ENCODE measurements around the gene PDPR. TPM values are rescaled to one million over a fixed set of nuclear protein-coding genes. Genes with fewer than 3 reads are reported as not detected.
"Not testable (repeated sequence)": the region's sequence is repeated elsewhere in the genome, so short reads cannot be mapped to it uniquely, and the experiment has no call there.

PDPR gene
- total and polyA plus RNA-seq, 4 donors = 2.2 to 13.5 (median 6.5) TPM

DNA sequence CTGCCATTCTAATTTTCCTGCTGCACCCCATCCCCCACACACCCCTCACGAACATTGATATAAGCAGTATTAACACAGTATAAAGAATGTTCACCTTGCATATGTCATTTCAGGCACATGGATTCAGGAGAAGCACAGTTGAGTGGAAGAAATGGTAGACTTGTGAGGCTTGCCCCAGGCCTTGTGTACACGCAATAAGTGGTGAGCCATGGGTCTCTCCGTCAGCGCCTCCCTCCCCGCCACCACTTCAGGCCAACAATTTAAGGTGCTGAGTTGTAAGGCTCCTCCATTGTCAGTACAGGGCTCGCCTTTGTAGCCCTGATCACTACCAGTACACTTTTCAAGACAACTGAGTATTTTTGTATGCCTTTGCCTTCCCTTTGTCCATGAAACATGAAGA, 47.2 kb downstream of the PDPR start (continued):
- no peak for TF ChIP-seq NR2F2 (IDR thresholded peaks at IDR 0.05)
- no peak for TF ChIP-seq YY1 (IDR thresholded peaks at IDR 0.05)
- TF ChIP-seq, protein P1, sequence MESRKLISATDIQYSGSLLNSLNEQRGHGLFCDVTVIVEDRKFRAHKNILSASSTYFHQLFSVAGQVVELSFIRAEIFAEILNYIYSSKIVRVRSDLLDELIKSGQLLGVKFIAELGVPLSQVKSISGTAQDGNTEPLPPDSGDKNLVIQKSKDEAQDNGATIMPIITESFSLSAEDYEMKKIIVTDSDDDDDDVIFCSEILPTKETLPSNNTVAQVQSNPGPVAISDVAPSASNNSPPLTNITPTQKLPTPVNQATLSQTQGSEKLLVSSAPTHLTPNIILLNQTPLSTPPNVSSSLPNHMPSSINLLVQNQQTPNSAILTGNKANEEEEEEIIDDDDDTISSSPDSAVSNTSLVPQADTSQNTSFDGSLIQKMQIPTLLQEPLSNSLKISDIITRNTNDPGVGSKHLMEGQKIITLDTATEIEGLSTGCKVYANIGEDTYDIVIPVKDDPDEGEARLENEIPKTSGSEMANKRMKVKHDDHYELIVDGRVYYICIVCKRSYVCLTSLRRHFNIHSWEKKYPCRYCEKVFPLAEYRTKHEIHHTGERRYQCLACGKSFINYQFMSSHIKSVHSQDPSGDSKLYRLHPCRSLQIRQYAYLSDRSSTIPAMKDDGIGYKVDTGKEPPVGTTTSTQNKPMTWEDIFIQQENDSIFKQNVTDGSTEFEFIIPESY (IDR thresholded peaks at IDR 0.05) = no peak
- no peak for TF ChIP-seq TAF1 (conservative IDR thresholded peaks at IDR 0.05)
- no peak for TF ChIP-seq FOXA2 (IDR thresholded peaks at IDR 0.05)
- TF ChIP-seq FOXA1 (IDR thresholded peaks at IDR 0.05) = no peak
- TF ChIP-seq GABPA (IDR thresholded peaks at IDR 0.05 in 1 of 2, conservative IDR thresholded peaks at IDR 0.05 in 1 of 2) = no peak
- TF ChIP-seq, protein P2, sequence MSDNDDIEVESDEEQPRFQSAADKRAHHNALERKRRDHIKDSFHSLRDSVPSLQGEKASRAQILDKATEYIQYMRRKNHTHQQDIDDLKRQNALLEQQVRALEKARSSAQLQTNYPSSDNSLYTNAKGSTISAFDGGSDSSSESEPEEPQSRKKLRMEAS (IDR thresholded peaks at IDR 0.05) = no peak

DNA sequence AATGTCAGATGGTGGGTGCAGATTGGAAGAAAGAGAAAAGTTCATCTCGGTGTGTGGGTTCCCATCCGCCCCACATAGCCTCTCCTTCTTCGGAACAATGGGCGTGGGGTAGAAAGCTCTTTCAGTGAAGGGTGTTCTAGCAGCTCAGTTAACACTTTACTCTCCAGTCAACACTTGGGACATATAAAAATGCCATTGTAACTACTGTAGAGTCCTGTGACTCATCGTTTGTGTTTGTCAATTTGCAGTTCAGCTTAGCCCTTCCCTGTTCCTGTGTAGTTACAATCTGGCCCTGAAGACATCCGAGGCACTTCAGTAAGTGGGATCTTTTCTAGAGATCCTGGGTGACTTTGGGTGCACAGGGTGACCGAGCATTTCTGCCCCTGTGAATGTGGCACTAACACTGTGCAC, 47.9 kb downstream of the PDPR start:
- Histone ChIP-seq H3K36me3 (ENCODE audit: control insufficient read depth in 4 of 4, insufficient read depth in 3 of 4, low read depth in 1 of 4, low read length in 3 of 4) (peaks cover 8 to 58% (median 38%) of the 10 kb centered on the region in 4 donors), H3K27ac (ENCODE audit: low read depth in 1 of 2, low read length in 2 of 2) (no peak overlapping the region), H3K27me3 (ENCODE audit: control insufficient read depth in 4 of 4, insufficient read depth in 4 of 4, low read length in 3 of 4) (no peaks in the 10 kb centered on the region), H3K9me3 (ENCODE audit: control insufficient read depth in 4 of 4, low read length in 3 of 4) (no peaks in the 10 kb centered on the region), H3K4me3 (ENCODE audit: low read depth in 1 of 3, low read length in 3 of 3) (no peak overlapping the region), H3K4me1 (ENCODE audit: control insufficient read depth in 4 of 4, insufficient read depth in 4 of 4, low read length in 3 of 4) (peaks cover 0 to 8% (median 6%) of the 10 kb centered on the region in 4 donors), H3K9ac (ENCODE audit: low read depth in 1 of 2, low read length in 2 of 2) (no peak overlapping the region)
- TF ChIP-seq RAD21 (IDR thresholded peaks at IDR 0.05) (no peak), SP1 (IDR thresholded peaks at IDR 0.05) (no peak)
- TF ChIP-seq, protein P2 (IDR thresholded peaks at IDR 0.05) = no peak
- TF ChIP-seq, protein P3, sequence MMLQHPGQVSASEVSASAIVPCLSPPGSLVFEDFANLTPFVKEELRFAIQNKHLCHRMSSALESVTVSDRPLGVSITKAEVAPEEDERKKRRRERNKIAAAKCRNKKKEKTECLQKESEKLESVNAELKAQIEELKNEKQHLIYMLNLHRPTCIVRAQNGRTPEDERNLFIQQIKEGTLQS (IDR thresholded peaks at IDR 0.05) = no peak
- WGBS = 76% methylated on average over 7 of the region's 7 CpGs
- DNase-seq (ENCODE audit: low spot score) = no peak

DNA sequence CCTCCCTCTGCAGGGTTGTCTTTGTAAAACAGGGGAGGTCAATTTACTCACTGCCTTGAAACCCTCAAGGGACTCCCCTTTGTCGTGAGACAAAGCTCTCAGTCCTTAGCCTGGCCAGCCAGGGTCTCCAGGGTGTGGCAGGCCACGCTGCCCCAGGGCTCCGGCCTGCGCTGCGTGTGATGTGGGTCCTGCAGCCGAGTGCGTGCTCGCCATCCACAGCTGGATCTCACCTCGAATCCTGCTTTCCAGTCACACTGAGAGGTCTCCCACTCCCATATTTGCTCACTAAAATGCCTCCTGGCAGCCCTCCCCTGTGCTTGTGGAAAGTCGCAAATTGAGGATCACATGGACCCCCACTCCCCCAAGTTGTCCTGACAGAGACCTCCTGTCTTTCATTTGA, 49.5 kb downstream of the PDPR start:
- WGBS = 93% methylated on average over 10 of the region's 10 CpGs
- DNase-seq (ENCODE audit: low spot score) = no peak

DNA sequence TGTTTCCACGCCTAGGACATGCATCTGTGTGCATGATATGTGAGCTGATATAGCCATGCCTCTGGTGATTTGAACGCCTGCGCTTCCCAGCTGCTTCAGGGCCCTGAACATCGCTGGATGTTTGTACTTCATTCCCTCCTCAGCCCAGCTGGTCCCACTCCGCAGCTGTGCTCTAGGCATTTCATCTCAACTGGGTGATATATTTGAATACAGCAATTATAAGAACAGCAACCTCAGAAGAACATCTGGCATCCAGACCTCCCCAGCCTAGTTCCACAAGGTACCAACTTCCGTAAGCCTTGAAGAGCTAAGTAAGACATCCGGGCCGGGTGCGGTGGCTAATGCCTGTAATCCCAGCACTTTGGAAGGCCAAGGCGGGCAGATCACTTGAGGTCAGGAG, 52.6 kb downstream of the PDPR start:
- DNase-seq (ENCODE audit: low spot score); H3K27me3 ChIP-seq (ENCODE audit: control insufficient read depth in 4 of 4, insufficient read depth in 4 of 4, low read length in 3 of 4): not testable (repeated sequence)

More for the DNA sequence above, 49.5 kb downstream of the PDPR start:
- no peaks in the 10 kb centered on the region for H3K4me1 ChIP-seq (ENCODE audit: control insufficient read depth in 4 of 4, insufficient read depth in 4 of 4, low read length in 3 of 4)
- H3K36me3 ChIP-seq (ENCODE audit: control insufficient read depth in 4 of 4, insufficient read depth in 3 of 4, low read depth in 1 of 4, low read length in 3 of 4) = peaks cover 8 to 43% (median 28%) of the 10 kb centered on the region in 4 donors
- no peak overlapping the region for H3K27ac ChIP-seq (ENCODE audit: low read depth in 1 of 2, low read length in 2 of 2)
- TF ChIP-seq EGR1 (IDR thresholded peaks at IDR 0.05; ENCODE audit: low read depth in 2 of 2) = no peak
- TF ChIP-seq YY1 (IDR thresholded peaks at IDR 0.05) = no peak
- TF ChIP-seq, protein P3 (IDR thresholded peaks at IDR 0.05) = no peak
- no peak for TF ChIP-seq HNF4G (IDR thresholded peaks at IDR 0.05)
- TF ChIP-seq HNF4A (conservative IDR thresholded peaks at IDR 0.05) = no peak
- TF ChIP-seq, protein P1 (IDR thresholded peaks at IDR 0.05) = no peak
- H3K9ac ChIP-seq (ENCODE audit: low read depth in 1 of 2, low read length in 2 of 2) = no peak overlapping the region
- no peaks in the 10 kb centered on the region for H3K9me3 ChIP-seq (ENCODE audit: control insufficient read depth in 4 of 4, low read length in 3 of 4)
- H3K4me3 ChIP-seq (ENCODE audit: low read depth in 1 of 3, low read length in 3 of 3) = no peak overlapping the region
- H3K27me3 ChIP-seq (ENCODE audit: control insufficient read depth in 4 of 4, insufficient read depth in 4 of 4, low read length in 3 of 4) = no peaks in the 10 kb centered on the region

DNA sequence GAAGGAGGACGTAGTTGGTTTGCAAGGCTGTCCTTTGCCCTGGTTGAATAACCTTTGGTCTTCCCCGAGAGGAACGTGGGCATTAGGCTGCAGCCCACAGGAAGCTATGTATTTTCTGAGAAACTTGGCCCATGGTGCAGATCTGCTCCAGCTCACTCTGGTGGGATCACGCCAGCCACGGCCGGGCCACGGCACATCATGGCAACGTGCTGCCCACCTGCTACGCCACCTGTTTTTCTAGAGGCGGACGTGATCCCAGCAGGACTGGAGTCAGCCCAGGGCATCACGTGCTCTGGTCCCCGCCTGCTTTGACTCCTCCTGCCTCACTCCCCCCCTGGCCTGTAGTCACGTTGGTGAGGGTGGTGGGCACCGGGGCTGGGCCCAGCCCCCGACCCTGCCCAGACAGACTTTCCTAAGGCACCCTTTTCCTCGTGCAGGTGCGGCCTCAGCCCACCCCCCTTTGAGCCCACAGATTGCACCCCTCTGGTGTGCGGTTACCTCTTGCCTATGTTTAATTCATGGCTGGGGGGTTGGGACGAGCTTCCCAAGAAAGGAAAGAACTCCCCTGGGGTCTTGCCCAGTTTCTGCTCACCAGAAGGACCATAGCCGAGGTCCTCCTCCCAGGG, 59.2 kb downstream of the PDPR start, which contains the start of gene CLEC18C:
CLEC18C (plus strand) TSS at position 576 of the 626 bp plus-strand sequence. CDS start 492 bp downstream, outside the sequence.
- 80% methylated on average over 19 of the region's 21 CpGs for WGBS
- not testable (repeated sequence) for H3K4me3 ChIP-seq (ENCODE audit: low read depth in 1 of 3, low read length in 3 of 3); H3K36me3 ChIP-seq (ENCODE audit: control insufficient read depth in 4 of 4, insufficient read depth in 3 of 4, low read depth in 1 of 4, low read length in 3 of 4); H3K27ac ChIP-seq (ENCODE audit: low read depth in 1 of 2, low read length in 2 of 2); DNase-seq (ENCODE audit: low spot score); H3K27me3 ChIP-seq (ENCODE audit: control insufficient read depth in 4 of 4, insufficient read depth in 4 of 4, low read length in 3 of 4); H3K9me3 ChIP-seq (ENCODE audit: control insufficient read depth in 4 of 4, low read length in 3 of 4); H3K4me1 ChIP-seq (ENCODE audit: control insufficient read depth in 4 of 4, insufficient read depth in 4 of 4, low read length in 3 of 4); H3K9ac ChIP-seq (ENCODE audit: low read depth in 1 of 2, low read length in 2 of 2)

More for the DNA sequence above, 52.6 kb downstream of the PDPR start:
- not testable (repeated sequence) for H3K4me3 ChIP-seq (ENCODE audit: low read depth in 1 of 3, low read length in 3 of 3); H3K9me3 ChIP-seq (ENCODE audit: control insufficient read depth in 4 of 4, low read length in 3 of 4); H3K27ac ChIP-seq (ENCODE audit: low read depth in 1 of 2, low read length in 2 of 2); H3K4me1 ChIP-seq (ENCODE audit: control insufficient read depth in 4 of 4, insufficient read depth in 4 of 4, low read length in 3 of 4); H3K9ac ChIP-seq (ENCODE audit: low read depth in 1 of 2, low read length in 2 of 2)
- 89% methylated on average over 5 of the region's 10 CpGs for WGBS
- H3K36me3 ChIP-seq (ENCODE audit: control insufficient read depth in 4 of 4, insufficient read depth in 3 of 4, low read depth in 1 of 4, low read length in 3 of 4) = peaks cover 0 to 12% (median 6%) of the 10 kb centered on the region in 4 donors

Data from liver (tissue), 9 donors.